Karpas-422 (cell line): ENCODE measurements around the gene GPC5. TPM values are rescaled to one million over a fixed set of nuclear protein-coding genes. Genes with fewer than 3 reads are reported as not detected.
"Not testable (repeated sequence)": the region's sequence is repeated elsewhere in the genome, so short reads cannot be mapped to it uniquely, and the experiment has no call there.

Source experiments
- DNase-seq: peaks from one replicate; pipeline ENCODE4 v3.0.0-alpha.2; 2015
- H2AFZ ChIP-seq: fragments of 200-600 bp; sonication (generic); 2 replicates; pipeline ENCODE4 v1.6.1; 2014; ENCODE audit warnings: antibody characterized with exemption, low read length, mixed read lengths
- H3K27ac ChIP-seq: fragments of 200-600 bp; sonication (generic); 2 replicates; pipeline ENCODE4 v1.5.1; 2014; ENCODE audit warnings: mild to moderate bottlenecking, low read length, moderate library complexity
- H3K27me3 ChIP-seq: fragments of 200-600 bp; sonication (generic); 2 replicates; pipeline ENCODE4 v1.6.1; 2014; ENCODE audit warnings: low read length, mixed read lengths
- H3K36me3 ChIP-seq: fragments of 200-600 bp; sonication (generic); 2 replicates; pipeline ENCODE4 v1.6.1; 2014; ENCODE audit warnings: low read length, mixed read lengths; ENCODE audit not compliant: insufficient read depth
- H3K4me1 ChIP-seq: fragments of 200-600 bp; sonication (generic); 2 replicates; pipeline ENCODE4 v1.6.1; 2014; ENCODE audit warnings: mild to moderate bottlenecking, low read length, mixed read lengths
- H3K4me2 ChIP-seq: fragments of 200-600 bp; sonication (generic); 2 replicates; pipeline ENCODE4 v1.6.1; 2014; ENCODE audit warnings: low read length, low read depth, mild to moderate bottlenecking; ENCODE audit not compliant: poor library complexity, severe bottlenecking
- H3K4me3 ChIP-seq: fragments of 200-600 bp; sonication (generic); 2 replicates; pipeline ENCODE4 v1.5.1; 2014; ENCODE audit warnings: mild to moderate bottlenecking, antibody characterized with exemption, low read length, mixed read lengths
- H3K79me2 ChIP-seq: fragments of 200-600 bp; sonication (generic); 2 replicates; pipeline ENCODE4 v1.6.1; 2014; ENCODE audit warnings: mild to moderate bottlenecking, low read length, mixed read lengths
- H3K9ac ChIP-seq: fragments of 200-600 bp; sonication (generic); 2 replicates; pipeline ENCODE4 v1.6.0; 2014; ENCODE audit warnings: low read length
- H3K9me2 ChIP-seq: fragments of 200-600 bp; sonication (generic), shearing (Covaris generic); replicated peaks from 2 replicates; pipeline ENCODE4 v1.6.0; 2014; ENCODE audit warnings: mild to moderate bottlenecking, low read length, moderate library complexity; ENCODE audit not compliant: insufficient read depth
- H3K9me3 ChIP-seq: fragments of 300-700, 200-600 bp; sonication (generic); 2 replicates; pipeline ENCODE4 v1.6.1; 2014; ENCODE audit warnings: low read length, mixed read lengths
- H4K20me1 ChIP-seq: fragments of 200-600 bp; sonication (generic); 2 replicates; pipeline ENCODE4 v1.6.1; 2014; ENCODE audit warnings: mild to moderate bottlenecking, antibody characterized with exemption, low read length, low read depth; ENCODE audit not compliant: insufficient read depth
- total RNA-seq: library from RNA; depleted of rRNA; stranded (reverse); fragments of >200 nt; shearing (Covaris generic); gene quantifications from 2 replicates; pipeline ENCODE4 v1.2.3, GENCODE V29; 2014; ENCODE audit warnings: low replicate concordance

Gene GPC5
- total RNA-seq, 1 experiment from 2014 or later = not detected

DNA sequence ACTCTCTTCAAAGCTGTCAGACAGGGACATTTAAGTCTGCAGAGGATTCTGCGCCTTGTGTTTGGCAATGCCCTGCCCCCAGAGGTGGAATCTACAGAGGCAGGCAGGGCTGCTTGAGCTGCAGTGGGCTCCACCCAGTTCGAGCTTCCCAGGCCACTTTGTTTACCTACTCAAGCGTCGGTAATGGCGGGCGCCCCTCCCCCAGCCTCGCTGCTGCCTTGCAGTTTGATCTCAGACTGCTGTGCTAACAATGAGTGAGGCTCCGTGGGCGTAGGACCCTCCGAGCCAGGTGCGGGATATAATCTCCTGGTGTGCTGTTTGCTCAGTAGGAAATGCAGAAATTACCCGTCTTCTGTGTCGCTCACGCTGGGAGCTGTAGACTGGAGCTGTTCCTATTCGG, 40.3 kb downstream of the GPC5 start:
- not testable (repeated sequence) for H3K9me3 ChIP-seq, H3K79me2 ChIP-seq, H3K36me3 ChIP-seq, H4K20me1 ChIP-seq, H3K4me3 ChIP-seq, H3K9ac ChIP-seq, DNase-seq, H3K4me2 ChIP-seq, H3K9me2 ChIP-seq, H3K27me3 ChIP-seq, H3K27ac ChIP-seq, H3K4me1 ChIP-seq, H2AFZ ChIP-seq

DNA sequence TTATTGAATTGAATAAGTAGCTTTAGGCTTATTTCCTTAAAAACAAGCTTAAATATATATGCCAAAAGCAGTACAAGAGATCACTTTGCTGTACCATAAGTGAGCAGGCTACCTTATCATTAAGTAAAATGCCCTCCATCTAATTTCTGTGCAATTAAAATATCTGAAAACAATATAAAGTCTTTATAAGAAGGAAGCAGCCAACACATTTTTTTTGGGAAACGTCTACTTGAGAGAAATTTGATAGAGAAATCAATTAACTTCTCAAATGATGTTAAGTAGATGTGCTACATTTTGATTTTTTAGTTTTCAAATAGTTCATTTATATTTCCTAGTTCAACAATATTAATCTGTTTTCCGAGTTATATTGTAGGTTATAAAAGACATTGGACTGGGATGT, 52.5 kb downstream of the GPC5 start:
- no peak overlapping the region for H3K27ac ChIP-seq
- H3K9me3 ChIP-seq = no peaks in the 10 kb centered on the region
- no peaks in the 10 kb centered on the region for H3K36me3 ChIP-seq
- H4K20me1 ChIP-seq = no peaks in the 10 kb centered on the region
- H3K79me2 ChIP-seq = no peaks in the 10 kb centered on the region
- H3K9ac ChIP-seq = no peak overlapping the region
- H3K9me2 ChIP-seq = no peaks in the 10 kb centered on the region
- no peak overlapping the region for H2AFZ ChIP-seq
- no peak overlapping the region for H3K4me3 ChIP-seq
- no peaks in the 10 kb centered on the region for H3K27me3 ChIP-seq
- H3K4me1 ChIP-seq = no peaks in the 10 kb centered on the region
- no peak for DNase-seq
- no peak overlapping the region for H3K4me2 ChIP-seq

- Histone ChIP-seq H3K4me1 (no peaks in the 10 kb centered on the region), H3K4me3 (no peak overlapping the region)
- DNase-seq = no peak
Observed at GRCh38 chr13:91454666-91455065, 56.2 kb downstream of the GPC5 start.

GRCh38 chr13:91456837-91457236, 58.4 kb downstream of the GPC5 start:
- DNase-seq = no peak
- no peaks in the 10 kb centered on the region for H3K4me1 ChIP-seq
- no peaks in the 10 kb centered on the region for H3K27me3 ChIP-seq
- H3K9ac ChIP-seq = no peak overlapping the region
- no peak overlapping the region for H2AFZ ChIP-seq
- no peak overlapping the region for H3K4me2 ChIP-seq
- H3K9me3 ChIP-seq = no peaks in the 10 kb centered on the region
- no peaks in the 10 kb centered on the region for H4K20me1 ChIP-seq
- H3K9me2 ChIP-seq = no peaks in the 10 kb centered on the region
- H3K4me3 ChIP-seq = no peak overlapping the region
- no peak overlapping the region for H3K27ac ChIP-seq
- no peaks in the 10 kb centered on the region for H3K79me2 ChIP-seq
- H3K36me3 ChIP-seq = no peaks in the 10 kb centered on the region

More at GRCh38 chr13:91454666-91455065, 56.2 kb downstream of the GPC5 start:
- Histone ChIP-seq H3K9me2 (no peaks in the 10 kb centered on the region), H3K36me3 (no peaks in the 10 kb centered on the region), H3K27ac (no peak overlapping the region), H3K4me2 (no peak overlapping the region), H3K27me3 (no peaks in the 10 kb centered on the region), H3K9me3 (no peaks in the 10 kb centered on the region), H4K20me1 (no peaks in the 10 kb centered on the region), H2AFZ (no peak overlapping the region), H3K79me2 (no peaks in the 10 kb centered on the region), H3K9ac (no peak overlapping the region)

DNA sequence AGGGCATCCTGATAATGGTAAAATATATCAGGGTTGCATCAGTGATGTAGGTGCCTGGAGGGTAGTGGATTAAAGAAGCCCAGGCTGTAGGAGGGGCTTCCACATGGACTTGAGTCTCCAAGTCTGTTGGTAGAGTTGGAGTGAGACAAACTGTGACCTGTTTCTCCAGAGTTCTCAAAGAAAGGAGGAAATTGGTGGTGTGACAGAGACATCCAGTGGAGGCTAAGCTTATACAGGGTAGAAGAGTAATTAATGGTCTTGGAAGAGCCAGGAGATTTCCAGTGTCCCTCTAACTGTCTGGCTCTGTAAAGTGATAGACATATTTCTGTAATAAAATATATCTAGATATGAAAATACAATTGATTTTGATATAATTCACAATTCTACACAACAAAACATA, 61.1 kb downstream of the GPC5 start:
- Histone ChIP-seq H3K4me3 (no peak overlapping the region), H2AFZ (no peak overlapping the region), H3K4me2 (no peak overlapping the region), H3K9me3 (no peaks in the 10 kb centered on the region), H3K79me2 (no peaks in the 10 kb centered on the region), H3K27me3 (no peaks in the 10 kb centered on the region), H3K36me3 (no peaks in the 10 kb centered on the region), H3K27ac (no peak overlapping the region), H3K4me1 (no peaks in the 10 kb centered on the region), H3K9me2 (no peaks in the 10 kb centered on the region), H3K9ac (no peak overlapping the region), H4K20me1 (no peaks in the 10 kb centered on the region)
- DNase-seq = no peak

DNA sequence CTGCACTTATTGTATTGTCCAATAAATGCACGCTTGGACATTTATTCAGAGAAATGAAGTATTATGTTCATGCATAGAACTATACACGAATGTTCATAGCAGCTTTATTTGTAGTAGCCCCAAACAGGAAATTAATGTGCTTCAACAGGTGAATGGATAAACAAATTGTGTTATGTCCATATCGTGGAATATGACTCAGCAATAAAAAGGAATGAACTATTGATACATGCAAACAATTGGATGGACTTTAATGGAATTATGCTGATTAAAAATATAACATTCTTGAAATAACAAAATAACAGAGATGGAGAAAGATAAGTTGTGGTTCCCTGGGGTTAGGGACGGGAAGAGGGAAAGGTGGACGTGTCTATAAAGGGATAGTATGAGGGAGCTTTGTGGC, 65.9 kb downstream of the GPC5 start:
- H3K36me3 ChIP-seq = no peaks in the 10 kb centered on the region
- H2AFZ ChIP-seq = no peak overlapping the region
- no peak overlapping the region for H3K4me2 ChIP-seq
- DNase-seq = no peak
- no peaks in the 10 kb centered on the region for H3K9me2 ChIP-seq
- H3K4me3 ChIP-seq = no peak overlapping the region
- no peaks in the 10 kb centered on the region for H3K4me1 ChIP-seq
- H3K79me2 ChIP-seq = no peaks in the 10 kb centered on the region
- H4K20me1 ChIP-seq = no peaks in the 10 kb centered on the region
- H3K9ac ChIP-seq = no peak overlapping the region
- H3K9me3 ChIP-seq = no peaks in the 10 kb centered on the region
- no peak overlapping the region for H3K27ac ChIP-seq
- no peaks in the 10 kb centered on the region for H3K27me3 ChIP-seq

DNA sequence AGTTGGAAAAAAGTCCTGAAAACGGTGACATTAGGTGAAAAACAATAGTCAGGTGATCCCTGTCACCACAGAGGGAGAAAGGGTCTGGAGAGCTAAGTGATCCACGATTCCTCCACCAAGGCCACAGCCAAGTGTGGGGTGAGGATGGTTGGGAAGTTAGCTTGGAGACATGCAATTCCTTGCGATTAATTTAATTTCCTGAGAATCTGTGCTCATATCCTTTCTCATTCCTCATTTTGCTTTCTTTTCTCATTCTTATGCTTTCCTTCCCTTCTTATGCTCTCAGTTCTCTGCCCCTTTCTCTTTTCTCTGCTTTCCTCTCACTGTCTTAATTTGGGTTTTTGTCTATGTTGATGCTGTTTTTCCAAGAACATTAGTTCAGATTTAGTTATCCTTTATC, 68.8 kb downstream of the GPC5 start:
- no peak overlapping the region for H3K9ac ChIP-seq
- H4K20me1 ChIP-seq = no peaks in the 10 kb centered on the region
- no peaks in the 10 kb centered on the region for H3K4me1 ChIP-seq
- H3K4me3 ChIP-seq = no peak overlapping the region
- H3K27me3 ChIP-seq = no peaks in the 10 kb centered on the region
- H3K79me2 ChIP-seq = no peaks in the 10 kb centered on the region
- no peaks in the 10 kb centered on the region for H3K9me2 ChIP-seq
- no peak overlapping the region for H3K27ac ChIP-seq
- H3K9me3 ChIP-seq = no peaks in the 10 kb centered on the region
- no peak for DNase-seq
- no peaks in the 10 kb centered on the region for H3K36me3 ChIP-seq
- H3K4me2 ChIP-seq = no peak overlapping the region
- no peak overlapping the region for H2AFZ ChIP-seq

- Histone ChIP-seq H3K9me2 (no peaks in the 10 kb centered on the region), H3K79me2 (no peaks in the 10 kb centered on the region), H3K4me2 (no peak overlapping the region), H3K27ac (no peak overlapping the region), H3K9ac (no peak overlapping the region), H3K27me3 (no peaks in the 10 kb centered on the region), H3K4me3 (no peak overlapping the region), H2AFZ (no peak overlapping the region), H3K4me1 (no peaks in the 10 kb centered on the region), H3K36me3 (no peaks in the 10 kb centered on the region), H3K9me3 (no peaks in the 10 kb centered on the region), H4K20me1 (no peaks in the 10 kb centered on the region)
- no peak for DNase-seq
Observed at GRCh38 chr13:91468301-91468700, 69.9 kb downstream of the GPC5 start.

DNA sequence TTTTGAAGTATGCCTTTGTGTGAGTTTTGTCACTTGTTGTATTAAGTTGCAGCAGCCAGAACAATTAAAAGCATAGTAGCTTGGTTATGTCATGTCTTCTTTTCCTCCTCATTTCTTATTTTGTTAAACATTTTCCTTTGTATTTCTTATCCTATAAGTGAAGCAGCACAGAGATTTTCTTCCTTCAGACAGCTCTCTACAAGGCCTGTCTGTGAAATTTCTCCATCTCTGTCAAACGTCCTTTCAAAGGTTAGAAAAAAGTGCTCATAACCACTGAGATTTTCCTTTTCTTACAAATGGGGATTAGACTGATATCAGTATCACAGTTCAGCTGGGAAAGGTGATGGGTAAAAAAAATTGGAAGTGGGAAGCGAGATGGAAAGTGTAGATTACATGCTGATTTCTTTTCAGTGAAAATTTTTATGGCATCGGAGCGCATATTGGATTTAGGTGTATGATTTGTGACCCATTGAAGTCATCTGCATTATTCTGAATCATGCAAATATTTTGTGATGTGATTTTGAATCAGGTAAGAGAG, 71.7 kb downstream of the GPC5 start:
- Histone ChIP-seq H3K27ac (no peak overlapping the region), H2AFZ (no peak overlapping the region), H3K9ac (no peak overlapping the region), H3K9me2 (no peaks in the 10 kb centered on the region), H3K79me2 (no peaks in the 10 kb centered on the region), H4K20me1 (no peaks in the 10 kb centered on the region), H3K4me3 (no peak overlapping the region), H3K36me3 (no peaks in the 10 kb centered on the region), H3K9me3 (no peaks in the 10 kb centered on the region), H3K4me2 (no peak overlapping the region), H3K4me1 (no peaks in the 10 kb centered on the region), H3K27me3 (no peaks in the 10 kb centered on the region)
- no peak for DNase-seq
